ENCODE data around the gene ARHGAP29.
A peak's percentile ranks its signal among the peaks of the same experiment; 100 is the strongest.

DNA sequence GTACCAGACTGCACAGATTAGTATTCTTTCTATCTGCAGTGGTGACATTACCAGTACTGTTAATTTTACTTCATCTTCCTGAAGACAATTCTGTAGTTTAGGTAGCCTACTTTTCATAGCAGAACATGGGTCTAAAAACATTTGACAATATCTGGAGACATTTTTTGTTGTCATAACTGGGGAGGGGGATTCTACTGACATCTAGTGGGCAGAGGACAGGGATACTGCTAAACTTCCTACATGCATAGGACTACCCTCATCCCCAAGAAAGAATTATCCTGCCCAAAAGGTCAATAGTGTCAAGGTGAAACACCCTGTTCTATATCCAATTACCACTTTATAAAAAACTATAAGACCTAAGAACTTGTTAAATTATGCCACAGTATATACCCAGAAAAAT, 3.4 kb upstream of the ARHGAP29 start:
- TF ChIP-seq, protein P1, sequence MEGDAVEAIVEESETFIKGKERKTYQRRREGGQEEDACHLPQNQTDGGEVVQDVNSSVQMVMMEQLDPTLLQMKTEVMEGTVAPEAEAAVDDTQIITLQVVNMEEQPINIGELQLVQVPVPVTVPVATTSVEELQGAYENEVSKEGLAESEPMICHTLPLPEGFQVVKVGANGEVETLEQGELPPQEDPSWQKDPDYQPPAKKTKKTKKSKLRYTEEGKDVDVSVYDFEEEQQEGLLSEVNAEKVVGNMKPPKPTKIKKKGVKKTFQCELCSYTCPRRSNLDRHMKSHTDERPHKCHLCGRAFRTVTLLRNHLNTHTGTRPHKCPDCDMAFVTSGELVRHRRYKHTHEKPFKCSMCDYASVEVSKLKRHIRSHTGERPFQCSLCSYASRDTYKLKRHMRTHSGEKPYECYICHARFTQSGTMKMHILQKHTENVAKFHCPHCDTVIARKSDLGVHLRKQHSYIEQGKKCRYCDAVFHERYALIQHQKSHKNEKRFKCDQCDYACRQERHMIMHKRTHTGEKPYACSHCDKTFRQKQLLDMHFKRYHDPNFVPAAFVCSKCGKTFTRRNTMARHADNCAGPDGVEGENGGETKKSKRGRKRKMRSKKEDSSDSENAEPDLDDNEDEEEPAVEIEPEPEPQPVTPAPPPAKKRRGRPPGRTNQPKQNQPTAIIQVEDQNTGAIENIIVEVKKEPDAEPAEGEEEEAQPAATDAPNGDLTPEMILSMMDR (conservative IDR thresholded peaks at IDR 0.05; ENCODE audit: low read depth in 2 of 2), result peak; percentile 68 to 78
- no peak for TF ChIP-seq ZNF331 (CRISPR knock-in tag; IDR thresholded peaks at IDR 0.05; ENCODE audit: low read depth)
- TF ChIP-seq STAT1 (IDR thresholded peaks at IDR 0.05; ENCODE audit: unreplicated experiment), result no peak
- no peak for TF ChIP-seq EZH2 (IDR thresholded peaks at IDR 0.05; ENCODE audit: low read depth, unreplicated experiment)
- TF ChIP-seq POLR2AphosphoS5 (IDR thresholded peaks at IDR 0.05; ENCODE audit: low read depth), result no peak
- TF ChIP-seq EZH2phosphoT487 (IDR thresholded peaks at IDR 0.05; ENCODE audit: unreplicated experiment), result no peak
- TF ChIP-seq CREB1 (CRISPR knock-in tag; IDR thresholded peaks at IDR 0.05; ENCODE audit: low read depth), result no peak
- no peak for TF ChIP-seq REST (IDR thresholded peaks at IDR 0.05; ENCODE audit: unreplicated experiment)
- TF ChIP-seq NANOG (IDR thresholded peaks at IDR 0.05; ENCODE audit: borderline replicate concordance), result no peak
- no peak for TF ChIP-seq ZNF114 (CRISPR knock-in tag; IDR thresholded peaks at IDR 0.05)
- no peak for TF ChIP-seq JUNB (IDR thresholded peaks at IDR 0.05; ENCODE audit: unreplicated experiment)
- TF ChIP-seq ETS1 (IDR thresholded peaks at IDR 0.05), result no peak

All from GM23338 (cell line).